Measurements from ENCODE around the gene LIN7A.
"Not testable (repeated sequence)": the region's sequence is repeated elsewhere in the genome, so short reads cannot be mapped to it uniquely, and the experiment has no call there.

LIN7A gene

DNA sequence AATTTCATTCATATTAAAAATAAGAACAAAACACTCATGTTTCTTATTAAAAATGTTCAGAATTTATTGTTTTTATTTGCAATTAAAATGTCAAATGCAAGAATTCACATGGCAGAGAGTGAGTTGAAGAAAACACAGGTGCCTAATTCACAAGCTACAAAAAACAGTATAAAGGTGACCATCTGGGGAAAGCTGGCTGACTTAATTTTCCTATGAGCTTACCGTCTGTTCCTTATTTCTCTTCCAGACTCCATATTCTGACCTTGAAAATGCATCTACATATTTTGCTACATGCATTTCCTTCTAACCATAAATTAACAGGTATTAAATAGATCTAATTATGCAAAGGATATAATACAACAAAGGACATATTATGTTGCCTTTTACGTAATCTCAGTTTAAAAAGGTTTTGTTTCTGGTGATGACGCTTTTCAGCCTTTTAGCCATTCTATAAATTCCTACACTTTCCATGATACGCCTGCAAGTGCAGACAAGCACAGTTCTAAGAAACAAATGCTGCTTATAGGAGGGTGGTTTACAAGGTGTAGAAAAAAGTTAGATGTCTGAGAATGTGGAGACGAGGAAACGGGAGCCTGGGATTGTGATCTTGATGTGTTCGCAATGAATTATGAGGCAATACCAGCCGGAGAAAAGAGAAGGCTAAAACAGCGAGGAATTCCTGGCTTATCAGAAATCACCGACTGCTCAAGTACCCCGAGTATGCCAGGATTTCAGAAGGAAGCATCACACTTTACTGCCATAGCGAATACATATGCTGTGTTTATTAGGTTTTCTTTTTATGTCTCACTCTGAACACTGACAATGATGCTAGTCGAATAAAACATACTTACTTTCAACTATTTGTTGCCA, 24.6 kb downstream of the LIN7A start:
- no peaks in the 10 kb centered on the region for H3K27me3 ChIP-seq (ENCODE audit: control insufficient read depth, insufficient read depth, low read length)
- H3K9me3 ChIP-seq (ENCODE audit: control insufficient read depth, insufficient read depth, low read length): no peaks in the 10 kb centered on the region
- H3K9ac ChIP-seq (ENCODE audit: low read depth, low read length): no peak overlapping the region
- no peaks in the 10 kb centered on the region for H3K36me3 ChIP-seq (ENCODE audit: control insufficient read depth, insufficient read depth, low read length)
- no peaks in the 10 kb centered on the region for H3K4me1 ChIP-seq (ENCODE audit: control insufficient read depth, insufficient read depth, low read length)
- H3K4me3 ChIP-seq (ENCODE audit: low read depth, low read length): no peak overlapping the region

GRCh38 chr12:80909370-80909769, 28.4 kb downstream of the LIN7A start:
- H3K9me3 ChIP-seq (ENCODE audit: control insufficient read depth, insufficient read depth, low read length): no peaks in the 10 kb centered on the region
- H3K27me3 ChIP-seq (ENCODE audit: control insufficient read depth, insufficient read depth, low read length): no peaks in the 10 kb centered on the region
- no peaks in the 10 kb centered on the region for H3K36me3 ChIP-seq (ENCODE audit: control insufficient read depth, insufficient read depth, low read length)
- no peak overlapping the region for H3K4me3 ChIP-seq (ENCODE audit: low read depth, low read length)
- no peak overlapping the region for H3K9ac ChIP-seq (ENCODE audit: low read depth, low read length)
- H3K4me1 ChIP-seq (ENCODE audit: control insufficient read depth, insufficient read depth, low read length): no peaks in the 10 kb centered on the region

GRCh38 chr12:80902711-80903110, 35.0 kb downstream of the LIN7A start:
- no peaks in the 10 kb centered on the region for H3K27me3 ChIP-seq (ENCODE audit: control insufficient read depth, insufficient read depth, low read length)
- H3K4me3 ChIP-seq (ENCODE audit: low read depth, low read length): no peak overlapping the region
- H3K4me1 ChIP-seq (ENCODE audit: control insufficient read depth, insufficient read depth, low read length): no peaks in the 10 kb centered on the region
- H3K9me3 ChIP-seq (ENCODE audit: control insufficient read depth, insufficient read depth, low read length): no peaks in the 10 kb centered on the region
- no peak overlapping the region for H3K9ac ChIP-seq (ENCODE audit: low read depth, low read length)
- H3K36me3 ChIP-seq (ENCODE audit: control insufficient read depth, insufficient read depth, low read length): no peaks in the 10 kb centered on the region

- no peaks in the 10 kb centered on the region for H3K4me1 ChIP-seq (ENCODE audit: control insufficient read depth, insufficient read depth, low read length)
- no peaks in the 10 kb centered on the region for H3K9me3 ChIP-seq (ENCODE audit: control insufficient read depth, insufficient read depth, low read length)
- H3K27me3 ChIP-seq (ENCODE audit: control insufficient read depth, insufficient read depth, low read length): no peaks in the 10 kb centered on the region
- H3K9ac ChIP-seq (ENCODE audit: low read depth, low read length): no peak overlapping the region
- H3K36me3 ChIP-seq (ENCODE audit: control insufficient read depth, insufficient read depth, low read length): no peaks in the 10 kb centered on the region
- no peak overlapping the region for H3K4me3 ChIP-seq (ENCODE audit: low read depth, low read length)
These were observed 36.1 kb downstream of the LIN7A start for GRCh38 chr12:80901661-80902060.

- peaks cover 20% of the 10 kb centered on the region for H3K4me1 ChIP-seq (ENCODE audit: control insufficient read depth, insufficient read depth, low read length)
- no peaks in the 10 kb centered on the region for H3K27me3 ChIP-seq (ENCODE audit: control insufficient read depth, insufficient read depth, low read length)
- no peak overlapping the region for H3K4me3 ChIP-seq (ENCODE audit: low read depth, low read length)
- no peaks in the 10 kb centered on the region for H3K36me3 ChIP-seq (ENCODE audit: control insufficient read depth, insufficient read depth, low read length)
- no peak overlapping the region for H3K9ac ChIP-seq (ENCODE audit: low read depth, low read length)
- no peaks in the 10 kb centered on the region for H3K9me3 ChIP-seq (ENCODE audit: control insufficient read depth, insufficient read depth, low read length)
These were observed 42.5 kb downstream of the LIN7A start for GRCh38 chr12:80895240-80895639.

DNA sequence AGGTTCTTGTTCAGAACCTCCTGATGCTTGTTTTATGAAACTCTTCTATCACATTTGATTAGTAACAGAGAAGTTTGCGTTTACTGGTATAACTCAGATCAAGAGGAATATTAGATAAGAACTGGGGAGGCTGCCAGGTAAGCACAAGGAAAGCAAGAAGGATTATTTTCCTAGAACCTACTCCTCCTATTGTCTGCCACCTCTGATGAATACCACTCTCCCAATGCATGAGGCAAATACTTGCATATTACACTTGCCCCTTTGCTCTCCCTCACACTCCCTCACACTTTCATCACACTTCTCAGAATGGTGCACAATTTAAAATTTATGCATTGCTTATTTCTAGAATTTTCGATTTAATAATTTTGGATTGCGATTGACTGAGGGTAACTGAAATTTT, 43.6 kb downstream of the LIN7A start:
- Histone ChIP-seq H3K36me3 (ENCODE audit: control insufficient read depth, insufficient read depth, low read length) (no peaks in the 10 kb centered on the region), H3K9ac (ENCODE audit: low read depth, low read length) (no peak overlapping the region)

DNA sequence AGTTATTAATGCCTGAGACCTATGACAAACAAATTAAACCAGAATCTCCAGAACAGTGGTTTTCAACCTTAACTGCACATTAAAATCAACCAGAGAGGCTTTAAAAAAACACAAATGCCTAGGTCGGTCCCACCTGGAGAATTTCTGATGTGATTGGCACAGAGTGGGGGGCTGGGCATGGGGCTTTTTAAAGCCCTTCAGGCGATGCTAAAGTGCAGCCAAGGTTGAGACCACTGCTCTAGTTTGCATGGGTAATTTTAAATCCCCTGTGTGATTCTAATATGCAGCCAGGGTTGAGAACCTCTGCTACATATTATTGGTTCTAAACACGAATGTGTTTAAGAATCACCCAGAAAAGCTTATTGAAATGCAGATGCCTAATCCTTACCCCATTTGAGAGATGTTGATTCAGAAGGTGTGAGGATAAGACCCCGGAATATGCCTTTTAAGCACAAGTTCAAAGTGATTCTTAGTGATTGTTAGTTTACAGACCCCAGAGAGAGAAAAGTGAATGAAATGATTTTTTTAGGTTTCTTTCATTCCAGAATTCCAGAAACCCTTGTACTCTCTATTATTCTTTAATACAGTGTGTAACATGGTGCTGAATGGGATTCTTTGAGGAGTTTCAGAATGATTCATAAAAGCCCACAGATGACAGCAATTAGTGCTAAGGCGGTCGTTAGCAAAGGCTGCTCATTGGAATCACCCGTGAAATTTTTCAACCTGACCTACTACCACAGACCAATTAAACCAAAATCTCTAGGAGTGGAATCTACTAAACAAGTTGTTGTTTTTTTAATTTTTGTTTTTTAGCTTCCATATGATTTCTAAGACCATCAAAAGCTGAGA, 44.9 kb downstream of the LIN7A start:
- no peaks in the 10 kb centered on the region for H3K27me3 ChIP-seq (ENCODE audit: control insufficient read depth, insufficient read depth, low read length)

More for the DNA sequence above, 43.6 kb downstream of the LIN7A start:
- no peaks in the 10 kb centered on the region for H3K9me3 ChIP-seq (ENCODE audit: control insufficient read depth, insufficient read depth, low read length)
- H3K4me1 ChIP-seq (ENCODE audit: control insufficient read depth, insufficient read depth, low read length): peaks cover 20% of the 10 kb centered on the region
- no peak overlapping the region for H3K4me3 ChIP-seq (ENCODE audit: low read depth, low read length)
- no peaks in the 10 kb centered on the region for H3K27me3 ChIP-seq (ENCODE audit: control insufficient read depth, insufficient read depth, low read length)

DNA sequence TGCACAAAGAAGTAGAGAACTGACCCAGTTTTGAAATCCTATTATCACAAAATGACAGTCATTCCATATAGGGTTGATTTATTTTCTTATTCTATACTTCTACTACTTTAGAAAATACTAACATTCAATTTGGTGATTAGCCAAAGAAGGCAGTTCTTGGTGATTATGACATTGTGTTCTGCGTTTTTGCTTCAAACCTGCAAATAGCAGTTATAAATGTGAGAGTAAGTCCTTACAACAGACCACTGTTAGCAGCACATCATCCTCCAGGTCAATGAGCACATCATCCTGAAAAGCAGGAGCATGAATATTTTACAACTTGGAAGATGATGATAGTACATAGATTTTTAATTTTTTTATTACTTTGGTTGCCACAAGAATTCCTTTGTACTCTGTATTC, 53.1 kb downstream of the LIN7A start:
- no peaks in the 10 kb centered on the region for H3K4me1 ChIP-seq (ENCODE audit: control insufficient read depth, insufficient read depth, low read length)
- H3K9ac ChIP-seq (ENCODE audit: low read depth, low read length): no peak overlapping the region
- no peaks in the 10 kb centered on the region for H3K36me3 ChIP-seq (ENCODE audit: control insufficient read depth, insufficient read depth, low read length)
- H3K27me3 ChIP-seq (ENCODE audit: control insufficient read depth, insufficient read depth, low read length): no peaks in the 10 kb centered on the region
- no peaks in the 10 kb centered on the region for H3K9me3 ChIP-seq (ENCODE audit: control insufficient read depth, insufficient read depth, low read length)
- H3K4me3 ChIP-seq (ENCODE audit: low read depth, low read length): no peak overlapping the region

More for the DNA sequence above, 44.9 kb downstream of the LIN7A start:
- Histone ChIP-seq H3K9me3 (ENCODE audit: control insufficient read depth, insufficient read depth, low read length) (no peaks in the 10 kb centered on the region), H3K9ac (ENCODE audit: low read depth, low read length) (no peak overlapping the region), H3K36me3 (ENCODE audit: control insufficient read depth, insufficient read depth, low read length) (no peaks in the 10 kb centered on the region), H3K4me3 (ENCODE audit: low read depth, low read length) (no peak overlapping the region), H3K4me1 (ENCODE audit: control insufficient read depth, insufficient read depth, low read length) (peaks cover 20% of the 10 kb centered on the region)

DNA sequence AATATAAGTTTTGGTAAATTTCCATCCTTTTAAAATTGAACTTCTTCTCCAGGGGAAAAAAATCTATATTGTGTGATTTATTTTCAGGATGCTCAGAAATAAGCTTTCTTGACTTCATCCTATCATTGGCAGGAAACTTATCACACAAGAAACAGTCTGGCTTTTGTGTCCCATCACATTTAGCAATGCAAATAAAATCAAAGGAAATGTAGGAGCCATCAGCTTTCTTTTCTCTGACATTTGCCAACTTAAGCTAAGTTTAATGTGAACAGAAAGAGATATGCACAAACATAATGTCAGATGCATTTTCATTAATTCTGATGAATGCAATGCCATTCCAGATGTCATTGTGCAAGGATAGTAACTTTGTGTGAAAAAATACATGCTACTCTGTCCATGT, 56.6 kb downstream of the LIN7A start:
- Histone ChIP-seq H3K9ac (ENCODE audit: low read depth, low read length) (no peak overlapping the region), H3K4me1 (ENCODE audit: control insufficient read depth, insufficient read depth, low read length) (no peaks in the 10 kb centered on the region), H3K9me3 (ENCODE audit: control insufficient read depth, insufficient read depth, low read length) (no peaks in the 10 kb centered on the region), H3K27me3 (ENCODE audit: control insufficient read depth, insufficient read depth, low read length) (no peaks in the 10 kb centered on the region), H3K4me3 (ENCODE audit: low read depth, low read length) (no peak overlapping the region), H3K36me3 (ENCODE audit: control insufficient read depth, insufficient read depth, low read length) (no peaks in the 10 kb centered on the region)

GRCh38 chr12:80878452-80878851, 59.3 kb downstream of the LIN7A start:
- H3K27me3 ChIP-seq (ENCODE audit: control insufficient read depth, insufficient read depth, low read length); H3K4me1 ChIP-seq (ENCODE audit: control insufficient read depth, insufficient read depth, low read length); H3K9me3 ChIP-seq (ENCODE audit: control insufficient read depth, insufficient read depth, low read length); H3K4me3 ChIP-seq (ENCODE audit: low read depth, low read length); H3K36me3 ChIP-seq (ENCODE audit: control insufficient read depth, insufficient read depth, low read length); H3K9ac ChIP-seq (ENCODE audit: low read depth, low read length): not testable (repeated sequence)

GRCh38 chr12:80877721-80878265, 59.9 kb downstream of the LIN7A start:
- Histone ChIP-seq H3K27me3 (ENCODE audit: control insufficient read depth, insufficient read depth, low read length) (no peaks in the 10 kb centered on the region), H3K9ac (ENCODE audit: low read depth, low read length) (no peak overlapping the region), H3K9me3 (ENCODE audit: control insufficient read depth, insufficient read depth, low read length) (no peaks in the 10 kb centered on the region), H3K4me1 (ENCODE audit: control insufficient read depth, insufficient read depth, low read length) (no peaks in the 10 kb centered on the region), H3K36me3 (ENCODE audit: control insufficient read depth, insufficient read depth, low read length) (no peaks in the 10 kb centered on the region), H3K4me3 (ENCODE audit: low read depth, low read length) (no peak overlapping the region)
